H9 (cell line): ENCODE measurements around the gene HMCN1. TPM values are rescaled to one million over a fixed set of nuclear protein-coding genes. Genes with fewer than 3 reads are reported as not detected.

Source experiments
- DNase-seq: peaks from one replicate; pipeline ENCODE4 v3.0.0-alpha.2; 2017
- H2AFZ ChIP-seq: one replicate; pipeline ENCODE4 v1.6.1; 2013; ENCODE audit warnings: mild to moderate bottlenecking, low read length, control low read depth, moderate library complexity
- H2AK5ac ChIP-seq: 2 replicates; pipeline ENCODE4 v1.6.1; 2013; ENCODE audit warnings: low read length, control low read depth, mixed read lengths; ENCODE audit not compliant: insufficient read length
- H2BK120ac ChIP-seq: one replicate; pipeline ENCODE4 v1.6.1; 2013; ENCODE audit warnings: low read depth, mild to moderate bottlenecking, low read length, control low read depth, inconsistent platforms; ENCODE audit not compliant: poor library complexity, severe bottlenecking
- H2BK12ac ChIP-seq: 2 replicates; pipeline ENCODE4 v1.6.1; 2013; ENCODE audit warnings: low read length, control low read depth, mixed read lengths, low read depth; ENCODE audit not compliant: insufficient read length
- H2BK15ac ChIP-seq: 2 replicates; pipeline ENCODE4 v1.6.1; 2013; ENCODE audit warnings: low read depth, low read length, control low read depth
- H2BK20ac ChIP-seq: one replicate; pipeline ENCODE4 v1.6.1; 2013; ENCODE audit warnings: low read depth, mild to moderate bottlenecking, low read length, control low read depth, inconsistent platforms; ENCODE audit not compliant: poor library complexity, severe bottlenecking
- H2BK5ac ChIP-seq: 2 replicates; pipeline ENCODE4 v1.6.1; 2013; ENCODE audit warnings: low read length, control low read depth, mixed read lengths; ENCODE audit not compliant: insufficient read length
- H3K14ac ChIP-seq: 2 replicates; pipeline ENCODE4 v1.6.1; 2013; ENCODE audit warnings: low read length, control low read depth; ENCODE audit not compliant: insufficient read depth
- H3K18ac ChIP-seq: 2 replicates; pipeline ENCODE4 v1.6.1; 2013; ENCODE audit warnings: low read depth, mild to moderate bottlenecking, mixed read lengths, low read length, control low read depth; ENCODE audit not compliant: insufficient read length
- H3K23ac ChIP-seq: 2 replicates; pipeline ENCODE4 v1.6.1; 2013; ENCODE audit warnings: low read length, control low read depth, mixed read lengths, low read depth; ENCODE audit not compliant: insufficient read length
- H3K23me2 ChIP-seq: 2 replicates; pipeline ENCODE4 v1.6.1; 2013; ENCODE audit warnings: low read depth, mild to moderate bottlenecking, mixed read lengths, low read length, control low read depth; ENCODE audit not compliant: insufficient read length, poor library complexity, severe bottlenecking
- H3K27ac ChIP-seq: 2 replicates; pipeline ENCODE4 v1.5.1; 2013; ENCODE audit warnings: low read length, control low read depth, mixed read lengths, low read depth; ENCODE audit not compliant: insufficient read length
- H3K27me3 ChIP-seq: 2 replicates; pipeline ENCODE4 v1.6.1; 2013; ENCODE audit warnings: low read length, control low read depth, inconsistent platforms; ENCODE audit not compliant: insufficient read depth
- H3K4ac ChIP-seq: 2 replicates; pipeline ENCODE4 v1.6.1; 2013; ENCODE audit warnings: low read depth, mild to moderate bottlenecking, control low read depth, inconsistent platforms, low read length, moderate library complexity
- H3K4me1 ChIP-seq: 2 replicates; pipeline ENCODE4 v1.6.1; 2013; ENCODE audit warnings: low read length, control low read depth, inconsistent platforms; ENCODE audit not compliant: insufficient read depth
- H3K4me2 ChIP-seq: 2 replicates; pipeline ENCODE4 v1.6.1; 2013; ENCODE audit warnings: low read length, control low read depth, mixed read lengths; ENCODE audit not compliant: insufficient read length, insufficient read depth
- H3K56ac ChIP-seq: 2 replicates; pipeline ENCODE4 v1.6.1; 2013; ENCODE audit warnings: low read depth, mild to moderate bottlenecking, mixed read lengths, low read length, control low read depth; ENCODE audit not compliant: insufficient read length
- H3K79me1 ChIP-seq: 2 replicates; pipeline ENCODE4 v1.6.1; 2013; ENCODE audit warnings: low read depth, mild to moderate bottlenecking, moderate library complexity, low read length, control low read depth, inconsistent platforms; ENCODE audit not compliant: insufficient read depth, poor library complexity, severe bottlenecking
- H3K79me2 ChIP-seq: 2 replicates; pipeline ENCODE4 v1.6.1; 2013; ENCODE audit warnings: low read length, control low read depth, inconsistent platforms; ENCODE audit not compliant: insufficient read depth
- H3K9ac ChIP-seq: 2 replicates; pipeline ENCODE4 v1.6.1; 2013; ENCODE audit warnings: low read length, control low read depth, mixed read lengths; ENCODE audit not compliant: insufficient read length; ENCODE audit errors: extremely low read depth
- H3K9me3 ChIP-seq: one replicate; pipeline ENCODE4 v1.6.1; 2013; ENCODE audit warnings: low read depth, low read length, inconsistent platforms; ENCODE audit not compliant: control insufficient read depth
- H3T11ph ChIP-seq: one replicate; pipeline ENCODE4 v1.6.1; 2013; ENCODE audit warnings: mild to moderate bottlenecking, low read length, control low read depth, inconsistent platforms
- H4K20me1 ChIP-seq: one replicate; pipeline ENCODE4 v1.6.1; 2013; ENCODE audit not compliant: control insufficient read depth, insufficient read length, insufficient read depth
- H4K5ac ChIP-seq: 2 replicates; pipeline ENCODE4 v1.6.1; 2013; ENCODE audit warnings: low read depth, mild to moderate bottlenecking, mixed read lengths, low read length, control low read depth; ENCODE audit not compliant: insufficient read length
- H4K8ac ChIP-seq: replicated peaks from 2 replicates; pipeline ENCODE4 v1.6.1; 2013; ENCODE audit warnings: low read length, control low read depth, mixed read lengths, low read depth; ENCODE audit not compliant: insufficient read length
- H4K91ac ChIP-seq: 2 replicates; pipeline ENCODE4 v1.6.1; 2013; ENCODE audit warnings: low read depth, mild to moderate bottlenecking, moderate library complexity, mixed read lengths, low read length, control low read depth; ENCODE audit not compliant: insufficient read length
- H3K27ac Mint-ChIP-seq, 3 experiments: 2 replicates in 2 of 3; 3 replicates in 1 of 3; pipeline ENCODE4 v1.8.0; 2020 to 2021; ENCODE audit warnings: mixed read lengths in 3 of 3, mild to moderate bottlenecking in 1 of 3, moderate library complexity in 1 of 3
- H3K27me3 Mint-ChIP-seq: 2 replicates; pipeline ENCODE4 v1.8.0; 2021; ENCODE audit warnings: low read depth, mild to moderate bottlenecking, moderate library complexity, mixed read lengths
- H3K36me3 Mint-ChIP-seq, 3 experiments: 2 replicates in 2 of 3; 3 replicates in 1 of 3; pipeline ENCODE4 v1.8.0; 2020 to 2021; ENCODE audit warnings: low read depth in 3 of 3, mixed read lengths in 3 of 3; ENCODE audit not compliant: insufficient read depth in 1 of 3
- H3K4me1 Mint-ChIP-seq, 2 experiments: 2 replicates each; pipeline ENCODE4 v1.8.0; 2020; ENCODE audit warnings: mixed read lengths in 2 of 2
- H3K4me3 Mint-ChIP-seq, 2 experiments: 2 replicates in 1 of 2; 3 replicates in 1 of 2; pipeline ENCODE4 v1.8.0; 2020 to 2021; ENCODE audit warnings: mild to moderate bottlenecking in 2 of 2, mixed read lengths in 2 of 2, moderate library complexity in 1 of 2
- H3K9me3 Mint-ChIP-seq, 2 experiments: 2 replicates in 1 of 2; 3 replicates in 1 of 2; pipeline ENCODE4 v1.8.0; 2020; ENCODE audit warnings: mild to moderate bottlenecking in 2 of 2, mixed read lengths in 2 of 2, moderate library complexity in 1 of 2
- WGBS: extraction: QIAGEN DNeasy Blood & Tissue Kit; methylation state at CpG from one replicate; pipeline ENCODE4 v1.1.7; 2013; ENCODE audit warnings: missing lambda C conversion rate, low lambda C conversion rate, mixed read lengths; ENCODE audit not compliant: insufficient read length; ENCODE audit errors: extremely low coverage; 5-methylcytosine and 5-hydroxymethylcytosine counted together
- total RNA-seq: library from RNA; stranded (reverse); gene quantifications from 2 replicates; pipeline ENCODE4 v1.2.1, GENCODE V29; 2021
- TF ChIP-seq, protein P1 (sequence below): fragments of 200-600 bp; sonication (generic); conservative IDR thresholded peaks from 3 replicates; pipeline ENCODE4 v1.8.0; 2021; ENCODE audit warnings: antibody characterized with exemption, mild to moderate bottlenecking

Gene HMCN1
- total RNA-seq, 1 experiment from 2014 or later, result 3.3 TPM

DNA sequence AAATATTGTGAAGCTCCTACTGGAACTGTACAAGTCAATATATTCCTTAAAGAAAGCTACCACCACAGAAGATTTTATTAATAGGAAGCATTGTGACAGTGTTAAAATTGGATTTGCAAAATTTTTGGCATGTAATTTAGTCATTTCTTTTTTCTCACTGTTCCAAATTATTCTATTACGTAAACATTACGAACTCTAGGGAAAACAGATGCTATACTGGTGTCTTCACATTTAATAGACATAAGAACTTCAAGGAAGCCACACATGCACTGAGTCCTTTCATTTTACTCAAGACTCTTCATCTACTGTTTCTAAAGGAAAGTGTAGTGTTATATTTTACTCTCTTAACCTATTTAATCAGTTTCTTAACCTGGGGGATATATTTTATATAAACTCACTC, 135.4 kb downstream of the HMCN1 start:
- H3K4me1 Mint-ChIP-seq, result peaks cover 3 to 9% of the 10 kb centered on the region in 2 experiments; a peak in 2 of 4 replicates
- no peak for DNase-seq
- Histone ChIP-seq H3K79me1 (no peaks in the 10 kb centered on the region), H3K23me2 (no peaks in the 10 kb centered on the region), H4K91ac (no peak overlapping the region), H2BK12ac (no peak overlapping the region), H3K4ac (no peak overlapping the region), H3K56ac (no peak overlapping the region), H3K27ac (no peak overlapping the region), H3K27me3 (no peaks in the 10 kb centered on the region), H2BK15ac (no peak overlapping the region), H4K5ac (no peak overlapping the region), H3K4me1 (no peaks in the 10 kb centered on the region; the same call in 1 of the 2 replicates), H3K18ac (no peak overlapping the region), H3K14ac (no peak overlapping the region), H2BK5ac (no peak overlapping the region), H4K8ac (no peak overlapping the region), H3K9me3 (no peaks in the 10 kb centered on the region), H2AFZ (no peak overlapping the region), H4K20me1 (no peaks in the 10 kb centered on the region), H2AK5ac (no peak overlapping the region), H2BK120ac (no peak overlapping the region), H3K4me2 (no peak overlapping the region), H3K23ac (no peak overlapping the region), H3T11ph (no peak overlapping the region), H2BK20ac (no peak overlapping the region), H3K79me2 (no peaks in the 10 kb centered on the region), H3K9ac (no peak overlapping the region)
- H3K27me3 Mint-ChIP-seq, result no peaks in the 10 kb centered on the region
- WGBS, result no CpG with 5 or more reads among the region's 2 CpGs
- TF ChIP-seq, protein P1, sequence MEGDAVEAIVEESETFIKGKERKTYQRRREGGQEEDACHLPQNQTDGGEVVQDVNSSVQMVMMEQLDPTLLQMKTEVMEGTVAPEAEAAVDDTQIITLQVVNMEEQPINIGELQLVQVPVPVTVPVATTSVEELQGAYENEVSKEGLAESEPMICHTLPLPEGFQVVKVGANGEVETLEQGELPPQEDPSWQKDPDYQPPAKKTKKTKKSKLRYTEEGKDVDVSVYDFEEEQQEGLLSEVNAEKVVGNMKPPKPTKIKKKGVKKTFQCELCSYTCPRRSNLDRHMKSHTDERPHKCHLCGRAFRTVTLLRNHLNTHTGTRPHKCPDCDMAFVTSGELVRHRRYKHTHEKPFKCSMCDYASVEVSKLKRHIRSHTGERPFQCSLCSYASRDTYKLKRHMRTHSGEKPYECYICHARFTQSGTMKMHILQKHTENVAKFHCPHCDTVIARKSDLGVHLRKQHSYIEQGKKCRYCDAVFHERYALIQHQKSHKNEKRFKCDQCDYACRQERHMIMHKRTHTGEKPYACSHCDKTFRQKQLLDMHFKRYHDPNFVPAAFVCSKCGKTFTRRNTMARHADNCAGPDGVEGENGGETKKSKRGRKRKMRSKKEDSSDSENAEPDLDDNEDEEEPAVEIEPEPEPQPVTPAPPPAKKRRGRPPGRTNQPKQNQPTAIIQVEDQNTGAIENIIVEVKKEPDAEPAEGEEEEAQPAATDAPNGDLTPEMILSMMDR, result no peak
- peaks cover 0 to 2% (median 0%) of the 10 kb centered on the region in 3 experiments; a peak in 2 of 7 replicates for H3K36me3 Mint-ChIP-seq
- no peaks in the 10 kb centered on the region for H3K9me3 Mint-ChIP-seq
- no peak overlapping the region for H3K4me3 Mint-ChIP-seq
- H3K27ac Mint-ChIP-seq, result no peak overlapping the region; a peak in 1 of 7 replicates
